CD4-positive, alpha-beta memory T cell (primary cell): Measurements from ENCODE around the gene ESPL1. TPM values are rescaled to one million over a fixed set of nuclear protein-coding genes. Genes with fewer than 3 reads are reported as not detected.
A peak's percentile ranks its signal among the peaks of the same experiment; 100 is the strongest.

Experiments
- CTCF ChIA-PET: fragments of 350-600 bp; sonication (Branson Sonifier 250); formaldehyde crosslinking; loops from one replicate; lab custom pipeline; 2021; ENCODE audit warnings: inconsistent platforms; ENCODE audit not compliant: partially characterized antibody; lab: Charles Lee
- POLR2A ChIA-PET: fragments of 350-600 bp; sonication (Branson Sonifier 250); formaldehyde crosslinking; loops from one replicate; lab custom pipeline; 2021; ENCODE audit not compliant: partially characterized antibody; lab: Charles Lee
- DNase-seq, 5 donors: peaks; one replicate each; pipeline versions ENCODE4 v3.0.0 to v3.0.0-alpha.2; 2020 to 2022; ENCODE audit warnings: mixed read lengths in 1 of 5
- H3K27ac ChIP-seq: one replicate; pipeline ENCODE4 v1.7.0; 2013; ENCODE audit warnings: low read depth, low read length
- H3K27me3 ChIP-seq: 2 replicates; pipeline ENCODE4 v1.7.0; 2013; ENCODE audit warnings: mild to moderate bottlenecking, low read length, moderate library complexity; ENCODE audit not compliant: insufficient read depth
- H3K36me3 ChIP-seq: 2 replicates; pipeline ENCODE4 v1.7.0; 2013; ENCODE audit warnings: mild to moderate bottlenecking, low read length, moderate library complexity; ENCODE audit not compliant: insufficient read depth
- H3K4me1 ChIP-seq: 2 replicates; pipeline ENCODE4 v1.7.0; 2013; ENCODE audit warnings: mild to moderate bottlenecking, low read length, moderate library complexity; ENCODE audit not compliant: insufficient read depth
- H3K4me3 ChIP-seq, 2 donors: one replicate each; pipeline ENCODE4 v1.7.0; 2013; ENCODE audit warnings: low read length in 2 of 2, mild to moderate bottlenecking in 1 of 2
- H3K9me3 ChIP-seq, 2 donors: one replicate each; pipeline ENCODE4 v1.7.0; 2013; ENCODE audit warnings: low read length in 2 of 2, control low read depth in 1 of 2; ENCODE audit not compliant: control insufficient read depth in 1 of 2
- H3K27ac Mint-ChIP-seq, 7 donors: one replicate each; pipeline ENCODE4 v1.8.0; 2020 to 2021; ENCODE audit warnings: mixed read lengths in 7 of 7, mild to moderate bottlenecking in 6 of 7, inconsistent platforms in 3 of 7, moderate library complexity in 3 of 7
- H3K27me3 Mint-ChIP-seq, 2 donors: one replicate each; pipeline ENCODE4 v1.8.0; 2020 to 2021; ENCODE audit warnings: mixed read lengths in 2 of 2
- H3K36me3 Mint-ChIP-seq, 2 donors: one replicate each; pipeline ENCODE4 v1.8.0; 2020 to 2021; ENCODE audit warnings: mixed read lengths in 2 of 2, inconsistent platforms in 1 of 2, mild to moderate bottlenecking in 1 of 2
- H3K4me1 Mint-ChIP-seq, 4 donors: one replicate each; pipeline ENCODE4 v1.8.0; 2020 to 2021; ENCODE audit warnings: mixed read lengths in 4 of 4, mild to moderate bottlenecking in 1 of 4
- H3K4me3 Mint-ChIP-seq, 8 donors: one replicate each; pipeline ENCODE4 v1.8.0; 2020 to 2021; ENCODE audit warnings: mixed read lengths in 8 of 8, mild to moderate bottlenecking in 7 of 8, moderate library complexity in 6 of 8, inconsistent platforms in 3 of 8
- H3K9me3 Mint-ChIP-seq, 8 donors: one replicate each; pipeline ENCODE4 v1.8.0; 2020 to 2021; ENCODE audit warnings: mixed read lengths in 8 of 8, mild to moderate bottlenecking in 5 of 8, inconsistent platforms in 3 of 8, moderate library complexity in 1 of 8
- intact Hi-C: fragments of 100-400 bp; cut with micrococcal nuclease; formaldehyde crosslinking; loops from one replicate; pipeline ENCODE4 v1.15.1; 2023
- polyA plus RNA-seq, 2 donors: library from polyadenylated mRNA; unstranded; fragments of 300-500 nt; fragmentation: Illumina TruSeq; gene quantifications; one replicate each; pipeline ENCODE4 v1.2.3, GENCODE V29; 2021
- total RNA-seq, 2 experiments: library from RNA; stranded (reverse); gene quantifications; one replicate each; pipeline ENCODE4 v1.2.3, GENCODE V29; 2021

Gene ESPL1
- total and polyA plus RNA-seq, 4 experiments from 2014 or later = 0.16 to 0.55 (median 0.20) TPM; not detected in 1

DNA sequence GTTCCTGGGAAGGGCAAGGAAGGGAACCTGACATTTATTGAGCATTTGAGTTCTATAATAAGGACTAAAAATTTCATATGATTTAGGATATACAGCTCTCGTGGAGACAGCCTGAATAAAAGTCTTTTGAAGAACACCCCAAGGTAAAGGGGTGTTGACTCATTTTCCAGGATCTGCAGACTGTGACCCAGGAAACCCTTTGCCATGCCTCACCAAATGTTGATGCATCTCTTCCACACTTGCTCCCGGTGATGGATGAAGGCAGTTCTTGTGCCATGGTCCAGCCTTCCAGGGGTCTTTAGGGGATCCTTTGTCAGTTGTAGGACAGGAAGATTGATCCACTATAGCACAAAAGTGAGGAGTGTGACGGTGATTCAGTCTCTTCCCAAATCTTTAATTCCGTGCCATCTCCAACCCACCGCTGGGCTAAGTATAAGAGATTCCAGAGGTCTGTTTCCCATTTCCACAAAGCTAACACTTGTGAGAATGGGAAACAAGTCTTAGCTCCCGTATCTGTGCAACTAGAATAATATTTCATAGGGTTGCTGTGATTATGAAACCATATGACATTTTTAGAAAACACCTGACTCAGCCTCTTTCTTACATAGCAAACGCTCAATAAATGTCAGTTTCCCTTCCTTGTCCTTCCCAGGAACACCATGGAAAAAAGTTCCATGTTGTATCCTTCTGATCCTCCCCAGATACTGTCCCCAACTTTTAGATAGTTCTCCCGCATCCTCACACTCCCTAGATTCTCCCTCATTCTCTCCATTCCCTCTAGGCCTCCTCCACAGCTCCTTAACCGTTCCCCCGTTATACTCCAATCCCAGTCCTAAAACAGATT is 52.5 kb downstream of the ESPL1 start:
- CTCF ChIA-PET = interaction anchor here (0.6 to 14.0 kb wide), 50 partner anchors 8 to 355 kb away, joined by 3 to 294 read pairs (median 5); partner anchors contain the start of genes CSAD, EIF4B, ESPL1 and ITGB7
- H3K36me3 ChIP-seq = peaks cover 15% of the 10 kb centered on the region
- intact Hi-C loops = loop anchor here (1.0 kb wide), 6 partner anchors 21 to 181 kb away; partner anchors contain the start of genes CSAD, MYG1, PFDN5 and TARBP2
- Mint-ChIP-seq H3K4me1 (peaks cover 23 to 48% (median 38%) of the 10 kb centered on the region in 4 donors), H3K27me3 (peaks cover 0 to 2% of the 10 kb centered on the region in 2 donors), H3K36me3 (peaks cover 14 to 37% of the 10 kb centered on the region in 2 donors), H3K9me3 (no peaks in the 10 kb centered on the region), H3K4me3 (peak overlapping the region; percentile 94 to 100 (median 97)), H3K27ac (peak overlapping the region; percentile 90 to 100 (median 97))
- peak overlapping the region; percentile 74 for H3K27ac ChIP-seq
- POLR2A ChIA-PET = interaction anchor here (0.5 to 8.9 kb wide), 32 partner anchors 10 to 315 kb away, joined by 3 to 193 read pairs (median 5); partner anchors contain the start of genes CSAD, EIF4B, ESPL1 and ITGB7
- H3K4me1 ChIP-seq = peaks cover 39% of the 10 kb centered on the region
- no peak for DNase-seq
- no peaks in the 10 kb centered on the region for H3K27me3 ChIP-seq
- H3K9me3 ChIP-seq = no peaks in the 10 kb centered on the region
- H3K4me3 ChIP-seq = peak overlapping the region; percentile 87 to 94

DNA sequence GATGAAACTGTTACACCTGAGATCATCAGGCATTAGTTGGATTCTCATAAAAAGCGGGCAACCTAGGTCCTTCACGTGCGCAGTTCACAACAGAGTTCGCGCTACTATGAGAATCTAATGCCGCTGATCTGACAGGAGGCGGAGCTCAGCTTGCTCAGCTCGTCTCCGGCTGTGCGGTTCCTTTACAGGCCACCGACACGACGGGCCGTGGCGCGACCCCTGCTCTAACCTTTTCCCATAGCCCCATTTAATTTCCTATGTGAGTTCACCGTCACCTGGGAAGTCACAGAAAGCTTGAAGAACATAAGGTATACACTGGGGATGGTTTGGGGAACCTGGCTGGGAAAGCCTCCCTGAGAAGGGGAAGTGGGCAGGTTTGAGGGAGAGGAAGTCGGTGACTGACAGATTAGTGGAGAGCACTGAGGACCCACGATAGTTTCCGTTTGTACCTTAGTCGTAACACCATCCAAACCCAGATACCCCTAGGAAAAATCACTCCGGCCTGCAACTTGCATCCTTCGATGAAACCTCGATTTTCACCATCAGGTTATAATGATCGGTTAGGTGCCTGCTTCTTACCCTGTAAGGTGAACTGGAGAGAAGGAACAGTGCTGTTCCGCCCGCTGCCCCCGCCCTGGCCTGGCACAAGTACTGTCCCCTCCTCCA is 56.1 kb downstream of the ESPL1 start:
- Histone ChIP-seq H3K27ac (peak overlapping the region; percentile 70), H3K36me3 (peaks cover under 1% of the 10 kb centered on the region), H3K4me3 (peak overlapping the region; percentile 61 to 79), H3K27me3 (no peaks in the 10 kb centered on the region), H3K9me3 (no peaks in the 10 kb centered on the region), H3K4me1 (peaks cover 44% of the 10 kb centered on the region)
- Mint-ChIP-seq H3K4me1 (peaks cover 24 to 52% (median 34%) of the 10 kb centered on the region in 4 donors), H3K27me3 (peaks cover 2 to 3% of the 10 kb centered on the region in 2 donors), H3K4me3 (peak overlapping the region; percentile 88 to 98 (median 94)), H3K27ac (peak overlapping the region; percentile 95 to 98 (median 97)), H3K36me3 (peaks cover 0 to 17% of the 10 kb centered on the region in 2 donors), H3K9me3 (no peaks in the 10 kb centered on the region)
- intact Hi-C loops = loop anchor here (1.0 to 2.0 kb wide), 5 partner anchors 21 to 184 kb away; partner anchors contain the start of genes ESPL1 and SP1
- DNase-seq = peak; percentile 59 to 68 (median 67)
- ChIA-PET POLR2A (interaction anchor here (0.9 to 8.9 kb wide), 21 partner anchors 20 to 318 kb away, joined by 3 to 193 read pairs (median 5); partner anchors contain the start of genes CSAD, EIF4B, ITGB7 and MAP3K12), CTCF (interaction anchor here (0.9 to 14.0 kb wide), 22 partner anchors 10 to 276 kb away, joined by 3 to 294 read pairs (median 6); partner anchors contain the start of genes AMHR2, ESPL1, ITGB7 and MAP3K12)

DNA sequence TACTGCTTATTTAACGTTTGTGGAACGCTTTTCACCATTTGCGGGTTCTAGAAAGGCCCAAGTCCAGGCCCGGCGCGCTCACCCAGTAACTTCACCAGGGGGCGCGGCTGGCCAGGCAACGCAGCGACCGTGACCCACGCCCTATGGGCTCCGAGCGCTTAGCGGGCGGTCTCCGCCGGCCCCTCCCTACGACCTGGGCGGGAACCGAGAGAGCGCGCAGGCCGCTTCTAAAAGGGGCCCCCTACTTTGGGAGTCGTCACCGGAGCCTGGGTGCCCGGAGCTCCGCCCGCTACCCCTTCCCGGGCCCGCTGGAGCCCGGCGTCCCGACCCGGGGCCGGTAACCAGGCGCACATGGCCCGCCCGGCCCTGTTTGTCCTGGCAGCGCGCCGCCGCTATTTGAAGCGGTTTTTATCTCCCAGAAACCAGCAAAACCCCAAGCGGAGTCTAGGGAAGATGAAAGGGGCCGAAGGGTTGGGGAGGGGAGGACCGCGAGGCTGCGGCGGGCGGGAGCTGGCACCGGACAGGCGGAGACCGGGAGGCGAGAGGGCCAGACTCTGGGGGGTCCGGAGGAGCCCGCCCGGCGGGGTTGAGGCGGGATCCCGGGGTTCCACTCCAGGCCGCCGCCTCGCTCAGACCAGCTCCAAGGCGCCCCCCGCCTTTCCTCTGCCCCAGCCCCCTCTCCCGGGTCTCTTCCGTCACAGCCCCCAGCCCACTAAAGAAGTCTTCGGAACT is 56.8 kb downstream of the ESPL1 start:
- Histone ChIP-seq H3K4me3 (peak overlapping the region; percentile 61 to 79), H3K27ac (peak overlapping the region; percentile 70), H3K36me3 (no peaks in the 10 kb centered on the region), H3K4me1 (peaks cover 44% of the 10 kb centered on the region), H3K27me3 (no peaks in the 10 kb centered on the region), H3K9me3 (no peaks in the 10 kb centered on the region)
- DNase-seq = peak; percentile 72 to 84 (median 75)
- H3K4me1 Mint-ChIP-seq = peaks cover 24 to 50% (median 33%) of the 10 kb centered on the region in 4 donors
- peaks cover 2 to 5% of the 10 kb centered on the region in 2 donors for H3K27me3 Mint-ChIP-seq
- POLR2A ChIA-PET = interaction anchor here (0.7 to 8.9 kb wide), 19 partner anchors 20 to 319 kb away, joined by 3 to 193 read pairs (median 6); partner anchors contain the start of genes CSAD, EIF4B, MAP3K12 and MYG1
- intact Hi-C loops = loop anchor here (1.0 to 2.0 kb wide), 5 partner anchors 20 to 183 kb away; partner anchors contain the start of genes ESPL1 and SP1
- CTCF ChIA-PET = interaction anchor here (0.9 to 14.0 kb wide), 14 partner anchors 10 to 184 kb away, joined by 3 to 294 read pairs (median 14); partner anchors contain the start of genes AMHR2, ITGB7, MAP3K12 and MYG1
- no peaks in the 10 kb centered on the region for H3K9me3 Mint-ChIP-seq
- H3K27ac Mint-ChIP-seq = peak overlapping the region; percentile 95 to 98 (median 97)
- H3K36me3 Mint-ChIP-seq = peaks cover 0 to 17% of the 10 kb centered on the region in 2 donors
- peak overlapping the region; percentile 88 to 98 (median 94) for H3K4me3 Mint-ChIP-seq

DNA sequence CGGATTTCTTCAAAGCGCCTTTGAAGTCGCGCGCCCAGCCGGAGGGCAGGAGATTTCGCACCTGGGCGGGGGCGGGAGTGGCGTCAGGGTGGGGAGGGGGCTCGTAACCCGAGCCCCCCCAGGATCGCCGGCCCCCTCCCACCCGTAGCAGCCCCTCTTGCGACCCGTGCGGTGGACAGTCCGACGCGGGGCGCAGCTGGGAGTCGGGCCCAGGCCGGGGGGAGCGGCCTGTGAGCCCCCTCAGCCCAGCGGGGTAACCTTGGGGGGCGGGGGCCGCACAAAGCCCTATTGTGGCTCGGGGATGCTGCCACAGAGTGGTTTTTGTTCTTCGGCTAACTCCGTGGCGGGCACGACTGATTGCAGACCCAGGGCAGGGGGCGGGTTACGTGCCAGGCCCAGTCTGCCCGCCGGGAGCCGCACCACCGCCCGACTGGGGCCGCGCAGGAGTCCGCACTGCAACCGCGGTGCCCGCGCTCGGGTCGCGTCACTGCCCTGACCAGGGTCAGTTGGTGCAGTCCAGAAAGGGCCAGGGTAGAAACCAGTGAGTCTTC is 57.5 kb downstream of the ESPL1 start:
- peaks cover 19 to 44% (median 28%) of the 10 kb centered on the region in 4 donors for H3K4me1 Mint-ChIP-seq

DNA sequence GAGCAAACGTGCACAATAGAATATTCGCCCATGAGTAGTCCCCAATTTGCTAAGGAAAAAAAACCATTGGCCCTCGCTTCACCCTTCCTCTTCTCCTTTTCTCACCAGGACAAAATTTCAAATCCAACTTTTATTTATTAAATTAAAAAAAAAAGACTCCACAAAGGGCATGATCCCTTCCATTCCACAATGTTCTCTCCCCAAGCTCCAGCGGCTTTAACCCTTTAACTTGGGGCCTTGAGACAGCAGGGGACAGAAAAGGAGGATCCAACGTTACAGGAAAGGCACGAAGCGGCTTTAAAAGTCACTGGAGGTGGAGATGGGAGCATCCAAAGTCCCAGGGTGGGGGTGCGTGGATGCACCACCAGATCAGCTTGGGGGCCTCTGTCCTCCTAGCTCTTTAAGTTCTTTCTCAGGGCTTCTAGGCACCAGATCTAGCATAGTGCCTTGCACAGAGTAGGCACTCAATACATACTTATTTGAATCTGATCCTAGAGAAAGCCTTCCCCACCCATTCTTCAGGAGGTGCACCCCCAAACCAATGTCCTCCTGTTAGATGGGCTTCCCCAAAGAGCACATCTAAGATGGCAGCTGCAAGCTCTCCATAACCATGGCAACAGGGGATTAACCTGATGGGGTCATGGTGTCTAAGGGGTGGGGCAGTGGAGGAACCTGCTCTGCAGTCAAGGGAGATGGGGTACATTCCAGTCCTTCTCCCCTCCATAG is 58.5 kb downstream of the ESPL1 start:
- Histone ChIP-seq H3K36me3 (no peaks in the 10 kb centered on the region), H3K9me3 (no peaks in the 10 kb centered on the region), H3K4me1 (peaks cover 31% of the 10 kb centered on the region), H3K27ac (no peak overlapping the region), H3K4me3 (no peak overlapping the region), H3K27me3 (no peaks in the 10 kb centered on the region)
- Mint-ChIP-seq H3K27me3 (peaks cover 2 to 7% of the 10 kb centered on the region in 2 donors), H3K9me3 (no peaks in the 10 kb centered on the region), H3K27ac (peak overlapping the region in 5 of 7 donors; percentile 47 to 78 (median 64)), H3K4me3 (peak overlapping the region; percentile 72 to 87 (median 82)), H3K36me3 (peaks cover 0 to 7% of the 10 kb centered on the region in 2 donors), H3K4me1 (peaks cover 9 to 33% (median 17%) of the 10 kb centered on the region in 4 donors)
- intact Hi-C loops = no loop called here
- ChIA-PET CTCF (interaction anchor here (0.6 to 14.0 kb wide), 9 partner anchors 19 to 182 kb away, joined by 3 to 294 read pairs (median 4); partner anchors contain the start of gene NPFF), POLR2A (interaction anchor here (0.8 to 8.2 kb wide), 5 partner anchors 13 to 95 kb away, joined by 3 to 111 read pairs (median 3); partner anchors contain the start of genes ESPL1 and PFDN5)
- no peak for DNase-seq

More for the DNA sequence above, 57.5 kb downstream of the ESPL1 start:
- Mint-ChIP-seq H3K9me3 (no peaks in the 10 kb centered on the region), H3K27me3 (peaks cover 2 to 8% of the 10 kb centered on the region in 2 donors), H3K27ac (peak overlapping the region in 3 of 7 donors; percentile 52 to 96 (median 78)), H3K36me3 (peaks cover 0 to 15% of the 10 kb centered on the region in 2 donors), H3K4me3 (peak overlapping the region; percentile 77 to 92 (median 85))
- intact Hi-C loops = loop anchor here (2.0 kb wide), 1 partner anchor 57 kb away; the partner anchor contains the start of gene ESPL1
- DNase-seq = peak in 1 of 5 donors; percentile 4
- H3K4me1 ChIP-seq = peaks cover 38% of the 10 kb centered on the region
- peak overlapping the region; percentile 61 to 79 for H3K4me3 ChIP-seq
- POLR2A ChIA-PET = interaction anchor here (0.7 to 8.9 kb wide), 13 partner anchors 11 to 183 kb away, joined by 3 to 193 read pairs (median 11); partner anchors contain the start of genes CSAD, MAP3K12, MYG1 and PFDN5
- no peaks in the 10 kb centered on the region for H3K9me3 ChIP-seq
- CTCF ChIA-PET = interaction anchor here (0.9 to 14.0 kb wide), 10 partner anchors 11 to 184 kb away, joined by 3 to 294 read pairs (median 24); partner anchors contain the start of genes AMHR2, MYG1, SP1 and TARBP2
- peak overlapping the region; percentile 70 for H3K27ac ChIP-seq
- H3K27me3 ChIP-seq = no peaks in the 10 kb centered on the region
- H3K36me3 ChIP-seq = no peaks in the 10 kb centered on the region
